ENCODE measurements around the gene TCTN3. TPM values are rescaled to one million over a fixed set of nuclear protein-coding genes. Genes with fewer than 3 reads are reported as not detected.

The TCTN3 gene
- total and polyA plus RNA-seq, 2 donors (not counting 3 experiments of a cell fraction or from before 2014, with no cell fraction given), result 40.4 to 52.6 TPM

DNA sequence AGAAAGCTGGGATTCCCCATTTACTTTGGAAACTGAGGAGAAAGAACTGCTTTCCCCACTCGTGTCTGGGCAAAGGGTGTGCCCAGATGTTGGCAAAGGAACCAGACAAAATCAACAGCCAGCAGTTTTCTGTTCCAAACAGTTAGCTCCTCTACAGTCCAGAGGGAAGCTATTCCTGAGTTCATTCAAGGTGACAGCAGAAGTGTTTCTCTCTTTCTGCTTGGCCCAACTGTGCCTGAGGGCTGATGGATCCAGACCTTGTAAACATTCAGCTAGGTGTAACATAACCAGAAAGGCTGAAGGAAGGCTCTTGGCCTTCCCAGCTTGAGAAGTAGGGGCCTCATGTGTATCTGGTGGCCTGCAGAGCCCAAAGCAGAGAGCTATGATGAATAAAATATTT lies 30.2 kb downstream of the TCTN3 start:
- Histone ChIP-seq H3K9me1 (replicated peaks; ENCODE audit: control insufficient read depth, extremely low read depth, insufficient read depth, low read length) (no peaks in the 10 kb centered on the region), H3K4me2 (ENCODE audit: insufficient read depth, low read length) (no peak overlapping the region), H3K9me3 (replicated peaks; ENCODE audit: control insufficient read depth, insufficient read depth, low read length) (no peaks in the 10 kb centered on the region), H3K9ac (replicated peaks; ENCODE audit: extremely low read depth, insufficient read depth, low read length) (no peak overlapping the region), H3K36me3 (ENCODE audit: control insufficient read depth in 2 of 2, extremely low read depth in 1 of 2, insufficient read depth in 2 of 2, low read length in 2 of 2) (peaks cover 0 to 5% of the 10 kb centered on the region in 2 experiments), H3K27ac (ENCODE audit: insufficient read depth, low read depth, low read length) (no peak overlapping the region), H4K20me1 (replicated peaks; ENCODE audit: control insufficient read depth, extremely low read depth, insufficient read depth, low read length) (no peaks in the 10 kb centered on the region), H3K27me3 (ENCODE audit: control insufficient read depth in 2 of 2, insufficient read depth in 2 of 2, low read length in 2 of 2) (no peaks in the 10 kb centered on the region), H3K4me3 (replicated peaks in 1 of 3; ENCODE audit: insufficient read depth in 1 of 3, low read depth in 1 of 3, low read length in 3 of 3) (no peak overlapping the region), H3K79me2 (ENCODE audit: control insufficient read depth, insufficient read depth, low read length) (no peaks in the 10 kb centered on the region), H3K4me1 (ENCODE audit: control insufficient read depth, extremely low read depth, insufficient read depth, low read length) (no peaks in the 10 kb centered on the region), H2AFZ (ENCODE audit: low read depth, low read length) (no peak overlapping the region)
- dilution Hi-C loops (cut with MboI; ENCODE audit: extremely low pct_ligation_motif_present, low sequenced_read_pairs) (no loop called here), intact Hi-C loops (cut with micrococcal nuclease) (no loop called here)
- TSS peak; percentile 12 for BruUV-seq (replicated peaks)
- ChIA-PET CTCF (interaction anchor here (1.2 kb wide), 1 partner anchor 30 kb away, joined by 10 read pairs; the partner anchor contains the start of gene TCTN3), POLR2A (no interaction called here)
- TF ChIP-seq EZH2 (IDR thresholded peaks at IDR 0.05; ENCODE audit: borderline replicate concordance, low read depth, low read length, severe bottlenecking) (no peak), POLR2AphosphoS5 (IDR thresholded peaks at IDR 0.05; ENCODE audit: insufficient read depth, low read depth, low read length) (no peak), POLR2A (IDR thresholded peaks at IDR 0.05; ENCODE audit: low read depth, low read length) (no peak), JUN (IDR thresholded peaks at IDR 0.05; ENCODE audit: borderline replicate concordance, insufficient read depth, insufficient read length, low read depth) (no peak), MYC (IDR thresholded peaks at IDR 0.05; ENCODE audit: low read depth, low read length) (no peak), GATA2 (IDR thresholded peaks at IDR 0.05; ENCODE audit: insufficient read depth, insufficient read length, low read depth, low read length) (no peak), FOS (IDR thresholded peaks at IDR 0.05; ENCODE audit: borderline replicate concordance, insufficient read depth, low read length) (no peak)
- TF ChIP-seq, protein P1, sequence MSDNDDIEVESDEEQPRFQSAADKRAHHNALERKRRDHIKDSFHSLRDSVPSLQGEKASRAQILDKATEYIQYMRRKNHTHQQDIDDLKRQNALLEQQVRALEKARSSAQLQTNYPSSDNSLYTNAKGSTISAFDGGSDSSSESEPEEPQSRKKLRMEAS (IDR thresholded peaks at IDR 0.05; ENCODE audit: insufficient read depth, insufficient read length), result no peak
- TF ChIP-seq, protein P2, sequence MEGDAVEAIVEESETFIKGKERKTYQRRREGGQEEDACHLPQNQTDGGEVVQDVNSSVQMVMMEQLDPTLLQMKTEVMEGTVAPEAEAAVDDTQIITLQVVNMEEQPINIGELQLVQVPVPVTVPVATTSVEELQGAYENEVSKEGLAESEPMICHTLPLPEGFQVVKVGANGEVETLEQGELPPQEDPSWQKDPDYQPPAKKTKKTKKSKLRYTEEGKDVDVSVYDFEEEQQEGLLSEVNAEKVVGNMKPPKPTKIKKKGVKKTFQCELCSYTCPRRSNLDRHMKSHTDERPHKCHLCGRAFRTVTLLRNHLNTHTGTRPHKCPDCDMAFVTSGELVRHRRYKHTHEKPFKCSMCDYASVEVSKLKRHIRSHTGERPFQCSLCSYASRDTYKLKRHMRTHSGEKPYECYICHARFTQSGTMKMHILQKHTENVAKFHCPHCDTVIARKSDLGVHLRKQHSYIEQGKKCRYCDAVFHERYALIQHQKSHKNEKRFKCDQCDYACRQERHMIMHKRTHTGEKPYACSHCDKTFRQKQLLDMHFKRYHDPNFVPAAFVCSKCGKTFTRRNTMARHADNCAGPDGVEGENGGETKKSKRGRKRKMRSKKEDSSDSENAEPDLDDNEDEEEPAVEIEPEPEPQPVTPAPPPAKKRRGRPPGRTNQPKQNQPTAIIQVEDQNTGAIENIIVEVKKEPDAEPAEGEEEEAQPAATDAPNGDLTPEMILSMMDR (IDR thresholded peaks at IDR 0.05; ENCODE audit: extremely low read depth in 1 of 2, insufficient read depth in 1 of 2, low read depth in 1 of 2, low read length in 2 of 2), result no peak
- FAIRE-seq, result no peak
- DNase-seq (ENCODE audit: low read depth, low spot score), result no peak
